WTC11 (cell line): ENCODE results near the gene FGF5. TPM values are rescaled to one million over a fixed set of nuclear protein-coding genes. Genes with fewer than 3 reads are reported as not detected.
A peak's percentile ranks its signal among the peaks of the same experiment; 100 is the strongest.

Source experiments
- ATAC-seq: fragments of 200-7000 bp; cut with Tn5 transposase; 2 replicates; pipeline ENCODE4 v1.10.0; 2021; ENCODE audit warnings: mild to moderate bottlenecking, moderate library complexity
- CTCF ChIA-PET: fragments of 300-600 bp; sonication (Branson Sonifier 250); formaldehyde crosslinking; loops from one replicate; lab custom pipeline; 2021; ENCODE audit warnings: antibody characterized with exemption; lab: Charles Lee
- POLR2A ChIA-PET: fragments of 350-600 bp; sonication (Branson Sonifier 250); formaldehyde crosslinking; loops from one replicate; lab custom pipeline; 2021; ENCODE audit warnings: antibody characterized with exemption; lab: Charles Lee
- DNase-seq: peaks from one replicate; pipeline ENCODE4 v3.0.0; 2021; ENCODE audit warnings: low spot score
- H3K27ac Mint-ChIP-seq: 2 replicates; pipeline ENCODE4 v1.8.0; 2021; ENCODE audit warnings: mixed read lengths
- H3K27me3 Mint-ChIP-seq: 2 replicates; pipeline ENCODE4 v1.8.0; 2021; ENCODE audit warnings: low read depth, mild to moderate bottlenecking, moderate library complexity, mixed read lengths
- H3K36me3 Mint-ChIP-seq: 2 replicates; pipeline ENCODE4 v1.8.0; 2021; ENCODE audit warnings: mixed read lengths
- H3K4me1 Mint-ChIP-seq: 2 replicates; pipeline ENCODE4 v1.8.0; 2022; ENCODE audit warnings: mixed read lengths
- H3K4me3 Mint-ChIP-seq: 2 replicates; pipeline ENCODE4 v1.8.0; 2021; ENCODE audit warnings: mild to moderate bottlenecking, moderate library complexity, mixed read lengths
- H3K9me3 Mint-ChIP-seq: 2 replicates; pipeline ENCODE4 v1.8.0; 2021; ENCODE audit warnings: mixed read lengths
- ATF1 ChIP-seq: sonication (generic); formaldehyde crosslinking; IDR thresholded peaks from 2 replicates; pipeline ENCODE4 v1.8.1; 2023; ENCODE audit warnings: mild to moderate bottlenecking, moderate library complexity, missing genetic modification reagents
- ATF3 ChIP-seq: sonication (generic); formaldehyde crosslinking; conservative IDR thresholded peaks from 2 replicates; pipeline ENCODE4 v1.8.1; 2022; ENCODE audit warnings: mild to moderate bottlenecking, missing genetic modification reagents
- CDX4 ChIP-seq: fragments of 250-450 bp; sonication (Bioruptor Pico); IDR thresholded peaks from 2 replicates; pipeline ENCODE4 v1.9.0; 2021; ENCODE audit warnings: moderate library complexity, mild to moderate bottlenecking, inconsistent platforms, borderline replicate concordance
- ELF4 ChIP-seq: sonication (generic); formaldehyde crosslinking; IDR thresholded peaks from 2 replicates; pipeline ENCODE4 v1.8.1; 2022; ENCODE audit warnings: low read depth, mild to moderate bottlenecking, moderate library complexity, missing genetic modification reagents
- GTF2I ChIP-seq: fragments of 250-450 bp; sonication (Bioruptor Pico); conservative IDR thresholded peaks from 2 replicates; pipeline ENCODE4 v1.4.0; 2021; ENCODE audit warnings: mild to moderate bottlenecking
- IRF2 ChIP-seq: sonication (generic); formaldehyde crosslinking; IDR thresholded peaks from 2 replicates; pipeline ENCODE4 v1.8.0; 2022; ENCODE audit warnings: low read depth, missing genetic modification reagents, borderline replicate concordance
- JUN ChIP-seq: sonication (generic); formaldehyde crosslinking; IDR thresholded peaks from 2 replicates; pipeline ENCODE4 v1.8.0; 2023; ENCODE audit warnings: mild to moderate bottlenecking, missing genetic modification reagents
- MXD4 ChIP-seq: fragments of 250-450 bp; sonication (Bioruptor Pico); IDR thresholded peaks from 2 replicates; pipeline ENCODE4 v1.8.0; 2021; ENCODE audit warnings: mild to moderate bottlenecking, moderate library complexity, borderline replicate concordance
- MYBL2 ChIP-seq: sonication (generic); formaldehyde crosslinking; IDR thresholded peaks from 2 replicates; pipeline ENCODE4 v1.8.1; 2023; ENCODE audit warnings: mild to moderate bottlenecking, moderate library complexity, missing genetic modification reagents
- NFYB ChIP-seq: sonication (generic); formaldehyde crosslinking; conservative IDR thresholded peaks from 2 replicates; pipeline ENCODE4 v1.8.0; 2022; ENCODE audit warnings: low read depth, missing genetic modification reagents
- NR2C2 ChIP-seq: sonication (generic); formaldehyde crosslinking; IDR thresholded peaks from 2 replicates; pipeline ENCODE4 v1.8.0; 2022; ENCODE audit warnings: mild to moderate bottlenecking, missing genetic modification reagents
- NR3C1 ChIP-seq: sonication (generic); formaldehyde crosslinking; conservative IDR thresholded peaks from 2 replicates; pipeline ENCODE4 v1.8.1; 2023; ENCODE audit warnings: low read depth, mild to moderate bottlenecking, missing genetic modification reagents
- PRRX2 ChIP-seq: fragments of 250-450 bp; sonication (Bioruptor Pico); IDR thresholded peaks from 2 replicates; pipeline ENCODE4 v1.8.0; 2021; ENCODE audit warnings: mild to moderate bottlenecking
- RELA ChIP-seq: sonication (generic); formaldehyde crosslinking; IDR thresholded peaks from 2 replicates; pipeline ENCODE4 v1.8.1; 2022; ENCODE audit warnings: missing genetic modification reagents, mild to moderate bottlenecking, borderline replicate concordance
- SMAD4 ChIP-seq: sonication (generic); formaldehyde crosslinking; IDR thresholded peaks from 2 replicates; pipeline ENCODE4 v1.8.0; 2022; ENCODE audit warnings: mild to moderate bottlenecking, missing genetic modification reagents
- TEAD1 ChIP-seq: sonication (generic); formaldehyde crosslinking; IDR thresholded peaks from 2 replicates; pipeline ENCODE4 v1.8.0; 2022; ENCODE audit warnings: mild to moderate bottlenecking, missing genetic modification reagents
- USF1 ChIP-seq: sonication (generic); formaldehyde crosslinking; IDR thresholded peaks from 2 replicates; pipeline ENCODE4 v1.8.0; 2022; ENCODE audit warnings: mild to moderate bottlenecking, missing genetic modification reagents
- ZNF138 ChIP-seq: sonication (generic); formaldehyde crosslinking; conservative IDR thresholded peaks from 2 replicates; pipeline ENCODE4 v1.8.1; 2022; ENCODE audit warnings: mild to moderate bottlenecking, moderate library complexity, missing genetic modification reagents
- ZNF263 ChIP-seq: sonication (generic); formaldehyde crosslinking; IDR thresholded peaks from 2 replicates; pipeline ENCODE4 v1.8.1; 2022; ENCODE audit warnings: low read depth, mild to moderate bottlenecking, moderate library complexity, missing genetic modification reagents
- ZNF423 ChIP-seq: fragments of 250-450 bp; sonication (Bioruptor Pico); IDR thresholded peaks from 2 replicates; pipeline ENCODE4 v2.1.2; 2022; ENCODE audit warnings: mild to moderate bottlenecking, moderate library complexity
- ZNF671 ChIP-seq: fragments of 250-450 bp; sonication (Bioruptor Pico); IDR thresholded peaks from 2 replicates; pipeline ENCODE4 v1.8.0; 2021; ENCODE audit warnings: mild to moderate bottlenecking
- total RNA-seq: library from RNA; stranded (reverse); gene quantifications from 3 replicates; pipeline ENCODE4 v1.2.3, GENCODE V29; 2021
- TF ChIP-seq, protein P1 (sequence below): sonication (generic); formaldehyde crosslinking; IDR thresholded peaks from 2 replicates; pipeline ENCODE4 v1.8.0; 2023; ENCODE audit warnings: missing genetic modification reagents, mild to moderate bottlenecking, borderline replicate concordance
- TF ChIP-seq, protein P2 (sequence below): sonication (generic); formaldehyde crosslinking; IDR thresholded peaks from 2 replicates; pipeline ENCODE4 v1.8.1; 2022; ENCODE audit warnings: low read depth, mild to moderate bottlenecking, moderate library complexity, missing genetic modification reagents, borderline replicate concordance
- TF ChIP-seq, protein P3 (sequence below): sonication (generic); formaldehyde crosslinking; IDR thresholded peaks from 2 replicates; pipeline ENCODE4 v1.8.1; 2022; ENCODE audit warnings: low read depth, missing genetic modification reagents, borderline replicate concordance

Gene FGF5
- total RNA-seq, 1 experiment from 2014 or later: not detected

GRCh38 chr4:80263541-80264351, 2.7 kb upstream of the FGF5 start:
- ChIA-PET CTCF (interaction anchor here (1.3 kb wide), 2 partner anchors 59 to 62 kb away, joined by 4 to 5 read pairs; no protein-coding TSS in a partner anchor), POLR2A (interaction anchor here (0.8 kb wide), 1 partner anchor 1207 kb away, joined by 3 read pairs; no protein-coding TSS in a partner anchor)
- no peaks in the 10 kb centered on the region for H3K36me3 Mint-ChIP-seq
- ATAC-seq (peak; percentile 17), DNase-seq (peak; percentile 47)
- H3K27me3 Mint-ChIP-seq: peaks cover 100% of the 10 kb centered on the region
- H3K9me3 Mint-ChIP-seq: no peaks in the 10 kb centered on the region
- no peak for TF ChIP-seq MYBL2 (CRISPR knock-in tag)
- TF ChIP-seq ZNF138 (CRISPR knock-in tag): no peak
- no peak for TF ChIP-seq NFYB (CRISPR knock-in tag)
- TF ChIP-seq USF1: no peak
- TF ChIP-seq GTF2I (CRISPR knock-in tag): no peak
- no peak for TF ChIP-seq RELA (CRISPR knock-in tag)
- no peak for TF ChIP-seq ATF3
- no peak for TF ChIP-seq ATF1
- H3K4me1 Mint-ChIP-seq: peaks cover 62% of the 10 kb centered on the region
- H3K27ac Mint-ChIP-seq: no peak overlapping the region
- peak overlapping the region; percentile 63 for H3K4me3 Mint-ChIP-seq

DNA sequence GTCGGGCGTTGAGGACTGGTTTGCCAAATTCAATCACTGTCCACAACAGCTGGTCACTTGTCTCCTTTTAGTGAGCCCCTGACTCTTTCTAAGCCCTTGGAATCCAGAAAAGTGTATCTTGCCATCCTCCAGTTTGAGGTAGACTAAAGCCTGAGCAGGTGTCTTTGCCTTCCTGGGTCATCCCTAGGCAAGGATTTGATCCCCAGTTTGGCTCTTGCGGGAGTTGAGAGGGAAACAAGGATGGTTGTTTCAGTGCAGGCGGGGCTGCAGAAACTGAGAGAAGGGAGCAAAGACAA, 2.2 kb upstream of the FGF5 start:
- CTCF ChIA-PET: interaction anchor here (1.3 kb wide), 2 partner anchors 59 to 62 kb away, joined by 4 to 5 read pairs; no protein-coding TSS in a partner anchor
- Mint-ChIP-seq H3K4me1 (peaks cover 60% of the 10 kb centered on the region), H3K9me3 (no peaks in the 10 kb centered on the region), H3K36me3 (no peaks in the 10 kb centered on the region), H3K27me3 (peaks cover 100% of the 10 kb centered on the region), H3K27ac (no peak overlapping the region), H3K4me3 (peak overlapping the region; percentile 63)
- DNase-seq (no peak), ATAC-seq (no peak)
- POLR2A ChIA-PET: no interaction called here
- no peak for TF ChIP-seq JUN
- TF ChIP-seq IRF2 (CRISPR knock-in tag): no peak
- TF ChIP-seq ZNF263: no peak
- TF ChIP-seq ZNF671 (CRISPR knock-in tag): no peak
- TF ChIP-seq TEAD1 (CRISPR knock-in tag): no peak
- no peak for TF ChIP-seq ZNF423 (CRISPR knock-in tag)
- TF ChIP-seq ELF4: no peak
- TF ChIP-seq PRRX2 (CRISPR knock-in tag): no peak
- TF ChIP-seq SMAD4 (CRISPR knock-in tag): no peak
- TF ChIP-seq NR3C1 (CRISPR knock-in tag): no peak
- TF ChIP-seq MXD4 (CRISPR knock-in tag): no peak

GRCh38 chr4:80264825-80265224, 1.6 kb upstream of the FGF5 start:
- Mint-ChIP-seq H3K27me3 (peaks cover 100% of the 10 kb centered on the region), H3K4me1 (peaks cover 57% of the 10 kb centered on the region), H3K36me3 (no peaks in the 10 kb centered on the region), H3K9me3 (no peaks in the 10 kb centered on the region), H3K4me3 (no peak overlapping the region), H3K27ac (no peak overlapping the region)
- DNase-seq (no peak), ATAC-seq (no peak)
- CTCF ChIA-PET: interaction anchor here (1.3 to 2.6 kb wide), 3 partner anchors 58 to 62 kb away, joined by 4 to 24 read pairs (median 4); no protein-coding TSS in a partner anchor
- POLR2A ChIA-PET: no interaction called here
- TF ChIP-seq NR2C2 (CRISPR knock-in tag) (no peak), CDX4 (CRISPR knock-in tag) (no peak)
- TF ChIP-seq, protein P1, sequence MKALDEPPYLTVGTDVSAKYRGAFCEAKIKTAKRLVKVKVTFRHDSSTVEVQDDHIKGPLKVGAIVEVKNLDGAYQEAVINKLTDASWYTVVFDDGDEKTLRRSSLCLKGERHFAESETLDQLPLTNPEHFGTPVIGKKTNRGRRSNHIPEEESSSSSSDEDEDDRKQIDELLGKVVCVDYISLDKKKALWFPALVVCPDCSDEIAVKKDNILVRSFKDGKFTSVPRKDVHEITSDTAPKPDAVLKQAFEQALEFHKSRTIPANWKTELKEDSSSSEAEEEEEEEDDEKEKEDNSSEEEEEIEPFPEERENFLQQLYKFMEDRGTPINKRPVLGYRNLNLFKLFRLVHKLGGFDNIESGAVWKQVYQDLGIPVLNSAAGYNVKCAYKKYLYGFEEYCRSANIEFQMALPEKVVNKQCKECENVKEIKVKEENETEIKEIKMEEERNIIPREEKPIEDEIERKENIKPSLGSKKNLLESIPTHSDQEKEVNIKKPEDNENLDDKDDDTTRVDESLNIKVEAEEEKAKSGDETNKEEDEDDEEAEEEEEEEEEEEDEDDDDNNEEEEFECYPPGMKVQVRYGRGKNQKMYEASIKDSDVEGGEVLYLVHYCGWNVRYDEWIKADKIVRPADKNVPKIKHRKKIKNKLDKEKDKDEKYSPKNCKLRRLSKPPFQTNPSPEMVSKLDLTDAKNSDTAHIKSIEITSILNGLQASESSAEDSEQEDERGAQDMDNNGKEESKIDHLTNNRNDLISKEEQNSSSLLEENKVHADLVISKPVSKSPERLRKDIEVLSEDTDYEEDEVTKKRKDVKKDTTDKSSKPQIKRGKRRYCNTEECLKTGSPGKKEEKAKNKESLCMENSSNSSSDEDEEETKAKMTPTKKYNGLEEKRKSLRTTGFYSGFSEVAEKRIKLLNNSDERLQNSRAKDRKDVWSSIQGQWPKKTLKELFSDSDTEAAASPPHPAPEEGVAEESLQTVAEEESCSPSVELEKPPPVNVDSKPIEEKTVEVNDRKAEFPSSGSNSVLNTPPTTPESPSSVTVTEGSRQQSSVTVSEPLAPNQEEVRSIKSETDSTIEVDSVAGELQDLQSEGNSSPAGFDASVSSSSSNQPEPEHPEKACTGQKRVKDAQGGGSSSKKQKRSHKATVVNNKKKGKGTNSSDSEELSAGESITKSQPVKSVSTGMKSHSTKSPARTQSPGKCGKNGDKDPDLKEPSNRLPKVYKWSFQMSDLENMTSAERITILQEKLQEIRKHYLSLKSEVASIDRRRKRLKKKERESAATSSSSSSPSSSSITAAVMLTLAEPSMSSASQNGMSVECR (CRISPR knock-in tag): no peak
- TF ChIP-seq, protein P2, sequence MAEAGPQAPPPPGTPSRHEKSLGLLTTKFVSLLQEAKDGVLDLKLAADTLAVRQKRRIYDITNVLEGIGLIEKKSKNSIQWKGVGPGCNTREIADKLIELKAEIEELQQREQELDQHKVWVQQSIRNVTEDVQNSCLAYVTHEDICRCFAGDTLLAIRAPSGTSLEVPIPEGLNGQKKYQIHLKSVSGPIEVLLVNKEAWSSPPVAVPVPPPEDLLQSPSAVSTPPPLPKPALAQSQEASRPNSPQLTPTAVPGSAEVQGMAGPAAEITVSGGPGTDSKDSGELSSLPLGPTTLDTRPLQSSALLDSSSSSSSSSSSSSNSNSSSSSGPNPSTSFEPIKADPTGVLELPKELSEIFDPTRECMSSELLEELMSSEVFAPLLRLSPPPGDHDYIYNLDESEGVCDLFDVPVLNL (CRISPR knock-in tag): no peak
- TF ChIP-seq, protein P3, sequence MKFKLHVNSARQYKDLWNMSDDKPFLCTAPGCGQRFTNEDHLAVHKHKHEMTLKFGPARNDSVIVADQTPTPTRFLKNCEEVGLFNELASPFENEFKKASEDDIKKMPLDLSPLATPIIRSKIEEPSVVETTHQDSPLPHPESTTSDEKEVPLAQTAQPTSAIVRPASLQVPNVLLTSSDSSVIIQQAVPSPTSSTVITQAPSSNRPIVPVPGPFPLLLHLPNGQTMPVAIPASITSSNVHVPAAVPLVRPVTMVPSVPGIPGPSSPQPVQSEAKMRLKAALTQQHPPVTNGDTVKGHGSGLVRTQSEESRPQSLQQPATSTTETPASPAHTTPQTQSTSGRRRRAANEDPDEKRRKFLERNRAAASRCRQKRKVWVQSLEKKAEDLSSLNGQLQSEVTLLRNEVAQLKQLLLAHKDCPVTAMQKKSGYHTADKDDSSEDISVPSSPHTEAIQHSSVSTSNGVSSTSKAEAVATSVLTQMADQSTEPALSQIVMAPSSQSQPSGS (CRISPR knock-in tag): no peak
